ENCODE measurements around the gene CREM. TPM values are rescaled to one million over a fixed set of nuclear protein-coding genes. Genes with fewer than 3 reads are reported as not detected.

The CREM gene
- total and polyA plus RNA-seq, 2 experiments from 2014 or later = 41.9 to 53.2 TPM

DNA sequence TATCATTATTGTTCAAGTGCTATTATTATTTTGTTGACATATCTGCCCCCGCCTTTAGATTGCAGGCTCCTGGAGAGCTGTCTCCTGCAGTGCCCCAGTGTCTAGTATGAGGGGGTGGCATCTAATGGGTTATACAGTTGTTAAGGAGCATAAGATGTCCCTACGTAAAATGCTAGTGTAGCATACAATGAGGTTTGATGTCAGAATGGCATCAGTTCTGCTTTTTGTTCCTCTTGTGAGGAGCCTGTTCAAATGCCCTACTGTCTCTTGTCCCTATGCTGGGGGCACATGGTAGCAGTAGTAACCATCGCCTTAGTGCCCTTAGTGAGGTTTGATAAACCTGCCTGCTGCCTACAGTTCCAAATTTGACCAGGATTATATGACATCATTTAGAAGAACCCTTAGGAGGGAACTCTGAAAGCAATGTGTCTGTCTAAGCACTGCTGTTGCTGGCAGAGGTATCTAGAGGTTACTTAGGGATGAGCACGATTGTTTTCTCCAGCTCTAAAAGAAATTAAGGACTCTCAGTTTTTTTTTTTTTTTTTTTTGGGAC is 9.7 kb downstream of the CREM start:
- H3K9me3 ChIP-seq (ENCODE audit: low read depth) = no peaks in the 10 kb centered on the region
- no peak overlapping the region for H3K4me3 ChIP-seq
- no peak overlapping the region for H3K4me2 ChIP-seq
- no peaks in the 10 kb centered on the region for H3K4me1 ChIP-seq (ENCODE audit: insufficient read depth)
- no peak overlapping the region for H2AFZ ChIP-seq
- H3K27ac ChIP-seq = no peak overlapping the region
- peaks cover 70% of the 10 kb centered on the region for H3K79me2 ChIP-seq
- no peaks in the 10 kb centered on the region for H3K36me3 ChIP-seq (replicated peaks; ENCODE audit: insufficient read depth, low read depth)
- no peaks in the 10 kb centered on the region for H3K27me3 ChIP-seq
- 96% methylated on average over 4 of the region's 4 CpGs for WGBS (ENCODE audit: low lambda C conversion rate, missing lambda C conversion rate)
- H3K9me2 ChIP-seq (replicated peaks; ENCODE audit: insufficient read depth) = no peaks in the 10 kb centered on the region
- no peak for TF ChIP-seq EZH2 (IDR thresholded peaks at IDR 0.05; ENCODE audit: borderline replicate concordance)
- peaks cover 3% of the 10 kb centered on the region for H4K20me1 ChIP-seq (ENCODE audit: insufficient read depth, poor library complexity, severe bottlenecking)
- no peak for DNase-seq (ENCODE audit: low spot score)

- Histone ChIP-seq H3K27me3 (no peaks in the 10 kb centered on the region), H3K27ac (no peak overlapping the region), H3K79me2 (peaks cover 51% of the 10 kb centered on the region), H3K9me3 (ENCODE audit: low read depth) (no peaks in the 10 kb centered on the region), H3K4me1 (ENCODE audit: insufficient read depth) (no peaks in the 10 kb centered on the region), H3K9me2 (replicated peaks; ENCODE audit: insufficient read depth) (no peaks in the 10 kb centered on the region), H3K4me2 (no peak overlapping the region), H2AFZ (no peak overlapping the region), H3K36me3 (replicated peaks; ENCODE audit: insufficient read depth, low read depth) (no peaks in the 10 kb centered on the region), H4K20me1 (ENCODE audit: insufficient read depth, poor library complexity, severe bottlenecking) (no peaks in the 10 kb centered on the region), H3K4me3 (no peak overlapping the region)
- 95% methylated on average over 6 of the region's 6 CpGs for WGBS (ENCODE audit: low lambda C conversion rate, missing lambda C conversion rate)
- TF ChIP-seq EZH2 (IDR thresholded peaks at IDR 0.05; ENCODE audit: borderline replicate concordance) (no peak), EZH2phosphoT487 (IDR thresholded peaks at IDR 0.05; ENCODE audit: low read depth, severe bottlenecking, unreplicated experiment) (no peak)
- TF ChIP-seq, protein P1, sequence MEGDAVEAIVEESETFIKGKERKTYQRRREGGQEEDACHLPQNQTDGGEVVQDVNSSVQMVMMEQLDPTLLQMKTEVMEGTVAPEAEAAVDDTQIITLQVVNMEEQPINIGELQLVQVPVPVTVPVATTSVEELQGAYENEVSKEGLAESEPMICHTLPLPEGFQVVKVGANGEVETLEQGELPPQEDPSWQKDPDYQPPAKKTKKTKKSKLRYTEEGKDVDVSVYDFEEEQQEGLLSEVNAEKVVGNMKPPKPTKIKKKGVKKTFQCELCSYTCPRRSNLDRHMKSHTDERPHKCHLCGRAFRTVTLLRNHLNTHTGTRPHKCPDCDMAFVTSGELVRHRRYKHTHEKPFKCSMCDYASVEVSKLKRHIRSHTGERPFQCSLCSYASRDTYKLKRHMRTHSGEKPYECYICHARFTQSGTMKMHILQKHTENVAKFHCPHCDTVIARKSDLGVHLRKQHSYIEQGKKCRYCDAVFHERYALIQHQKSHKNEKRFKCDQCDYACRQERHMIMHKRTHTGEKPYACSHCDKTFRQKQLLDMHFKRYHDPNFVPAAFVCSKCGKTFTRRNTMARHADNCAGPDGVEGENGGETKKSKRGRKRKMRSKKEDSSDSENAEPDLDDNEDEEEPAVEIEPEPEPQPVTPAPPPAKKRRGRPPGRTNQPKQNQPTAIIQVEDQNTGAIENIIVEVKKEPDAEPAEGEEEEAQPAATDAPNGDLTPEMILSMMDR (IDR thresholded peaks at IDR 0.05; ENCODE audit: poor library complexity) = no peak
- DNase-seq (ENCODE audit: low spot score) = no peak
These were observed 13.5 kb downstream of the CREM start for GRCh38 chr10:35140126-35140525.

DNA sequence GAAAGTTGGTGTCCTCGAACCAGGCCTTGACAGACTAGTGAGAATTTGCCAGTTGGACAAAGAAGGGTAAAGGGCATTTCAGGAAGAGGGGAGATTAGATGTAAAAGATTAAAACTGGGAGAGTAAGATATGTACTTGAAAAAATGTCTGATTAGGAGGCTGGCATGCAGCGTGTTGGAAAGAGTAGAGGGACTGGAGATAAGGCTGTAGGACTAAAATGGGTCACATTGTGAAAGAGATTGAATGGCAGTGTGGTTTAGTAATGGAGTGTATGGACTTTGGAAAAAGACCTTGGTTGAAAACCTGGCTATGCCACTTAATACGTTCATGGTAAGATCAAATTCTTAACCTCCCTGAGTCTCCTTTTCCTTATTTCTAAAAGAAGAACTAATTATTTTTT is 14.1 kb downstream of the CREM start:
- Histone ChIP-seq H3K9me3 (ENCODE audit: low read depth) (no peaks in the 10 kb centered on the region), H3K79me2 (peaks cover 51% of the 10 kb centered on the region), H3K4me3 (no peak overlapping the region), H3K36me3 (replicated peaks; ENCODE audit: insufficient read depth, low read depth) (no peaks in the 10 kb centered on the region), H3K9me2 (replicated peaks; ENCODE audit: insufficient read depth) (no peaks in the 10 kb centered on the region), H3K4me2 (no peak overlapping the region), H3K27me3 (no peaks in the 10 kb centered on the region), H2AFZ (no peak overlapping the region), H4K20me1 (ENCODE audit: insufficient read depth, poor library complexity, severe bottlenecking) (no peaks in the 10 kb centered on the region), H3K27ac (no peak overlapping the region), H3K4me1 (ENCODE audit: insufficient read depth) (no peaks in the 10 kb centered on the region)
- no peak for DNase-seq (ENCODE audit: low spot score)
- TF ChIP-seq EZH2 (IDR thresholded peaks at IDR 0.05; ENCODE audit: borderline replicate concordance) (no peak), EZH2phosphoT487 (IDR thresholded peaks at IDR 0.05; ENCODE audit: low read depth, severe bottlenecking, unreplicated experiment) (no peak)
- TF ChIP-seq, protein P1 (IDR thresholded peaks at IDR 0.05; ENCODE audit: poor library complexity) = no peak
- WGBS (ENCODE audit: low lambda C conversion rate, missing lambda C conversion rate) = 73% methylated on average over 3 of the region's 3 CpGs

DNA sequence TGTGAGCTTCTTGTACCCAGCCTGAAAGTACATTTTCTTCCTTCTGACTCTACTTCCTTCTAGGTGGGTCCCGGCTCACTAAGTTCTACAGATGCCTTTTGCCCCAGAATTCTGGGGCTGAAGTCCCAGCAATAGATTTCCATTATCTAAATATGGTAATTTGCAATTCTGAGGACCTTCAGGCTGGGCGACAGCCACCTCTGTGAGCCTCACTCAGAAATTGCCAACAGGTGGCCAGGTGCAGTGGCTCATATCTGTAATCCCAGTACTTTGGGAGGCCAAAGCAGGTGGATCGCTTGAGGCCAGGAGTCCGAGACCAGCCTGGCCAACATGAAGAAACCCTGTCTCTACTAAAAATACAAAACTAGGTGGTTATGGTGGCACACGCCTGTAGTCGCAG is 23.7 kb downstream of the CREM start:
- Histone ChIP-seq H3K9me2 (replicated peaks; ENCODE audit: insufficient read depth) (no peaks in the 10 kb centered on the region), H3K4me1 (ENCODE audit: insufficient read depth) (peaks cover 6% of the 10 kb centered on the region), H3K36me3 (replicated peaks; ENCODE audit: insufficient read depth, low read depth) (no peaks in the 10 kb centered on the region), H3K4me2 (no peak overlapping the region), H4K20me1 (ENCODE audit: insufficient read depth, poor library complexity, severe bottlenecking) (no peaks in the 10 kb centered on the region), H3K27me3 (no peaks in the 10 kb centered on the region), H3K4me3 (no peak overlapping the region), H3K79me2 (no peaks in the 10 kb centered on the region), H2AFZ (no peak overlapping the region), H3K9me3 (ENCODE audit: low read depth) (no peaks in the 10 kb centered on the region), H3K27ac (no peak overlapping the region)
- no peak for DNase-seq (ENCODE audit: low spot score)
- WGBS (ENCODE audit: low lambda C conversion rate, missing lambda C conversion rate) = 97% methylated on average over 6 of the region's 6 CpGs
- TF ChIP-seq EZH2 (IDR thresholded peaks at IDR 0.05; ENCODE audit: borderline replicate concordance) (no peak), EZH2phosphoT487 (IDR thresholded peaks at IDR 0.05; ENCODE audit: low read depth, severe bottlenecking, unreplicated experiment) (no peak)
- TF ChIP-seq, protein P1 (IDR thresholded peaks at IDR 0.05; ENCODE audit: poor library complexity) = no peak

Data from hepatocyte (in vitro differentiated cells).